ENCODE results near the gene KLRG1.

Gene KLRG1

DNA sequence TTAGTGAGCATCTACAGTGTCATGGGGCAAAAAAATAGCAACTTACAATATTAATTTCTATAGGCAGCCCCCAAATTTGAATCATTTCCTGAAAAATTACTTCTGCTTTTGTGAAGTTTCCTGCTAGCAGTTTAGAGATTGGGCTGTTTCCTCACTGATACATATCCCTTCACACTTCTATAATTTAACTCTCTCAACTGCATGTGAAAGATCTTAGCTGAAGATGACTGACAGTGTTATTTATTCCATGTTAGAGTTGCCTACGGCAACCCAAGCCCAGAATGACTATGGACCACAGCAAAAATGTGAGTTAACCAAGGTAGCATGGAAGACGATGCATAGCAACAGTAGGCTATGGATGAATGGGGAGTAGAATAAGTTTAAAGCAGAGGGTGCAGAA, at the start of gene KLRG1:
KLRG1 (plus strand) TSS at position 134 of the 400 bp plus-strand sequence; CDS start at position 224, 90 bp downstream.
- DNase-seq, result no peak

DNA sequence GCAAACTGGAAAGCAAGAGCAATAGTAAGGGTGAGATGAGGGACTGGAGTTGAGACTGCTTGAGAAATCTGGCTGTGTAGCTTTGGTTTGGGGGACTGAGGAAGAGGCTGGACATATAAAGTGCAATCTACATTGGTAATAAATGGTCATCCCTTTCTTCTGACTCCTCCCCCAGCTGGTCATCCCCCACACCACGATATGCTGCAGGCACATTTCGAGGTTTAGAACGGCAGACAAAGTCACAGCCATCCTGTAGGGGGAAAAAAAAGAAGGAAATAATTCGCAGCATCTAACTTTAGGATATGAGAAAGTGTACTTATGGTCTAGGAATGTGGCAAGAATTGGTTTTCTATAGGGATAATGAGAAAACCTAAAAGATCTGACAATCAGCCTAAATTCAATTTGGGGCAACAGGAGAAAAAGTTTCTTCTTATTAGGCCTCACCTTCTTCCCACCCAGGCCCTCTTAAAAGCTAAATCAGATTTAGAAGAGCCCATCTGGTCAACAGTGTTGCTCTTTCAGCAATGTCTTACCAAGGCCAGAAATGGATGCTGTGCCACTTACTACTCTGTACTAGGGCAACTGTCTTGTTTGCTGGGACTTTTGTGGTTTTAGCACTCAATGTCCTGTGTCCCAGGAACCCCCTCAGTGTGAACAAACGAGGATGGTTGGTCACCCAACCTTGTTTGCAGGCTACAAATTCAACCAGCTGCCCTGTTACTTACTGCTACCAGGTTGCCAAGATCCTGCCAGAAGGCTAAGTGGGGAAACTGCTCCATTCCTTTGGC, 47.5 kb upstream of the KLRG1 start:
- no peak for DNase-seq

DNA sequence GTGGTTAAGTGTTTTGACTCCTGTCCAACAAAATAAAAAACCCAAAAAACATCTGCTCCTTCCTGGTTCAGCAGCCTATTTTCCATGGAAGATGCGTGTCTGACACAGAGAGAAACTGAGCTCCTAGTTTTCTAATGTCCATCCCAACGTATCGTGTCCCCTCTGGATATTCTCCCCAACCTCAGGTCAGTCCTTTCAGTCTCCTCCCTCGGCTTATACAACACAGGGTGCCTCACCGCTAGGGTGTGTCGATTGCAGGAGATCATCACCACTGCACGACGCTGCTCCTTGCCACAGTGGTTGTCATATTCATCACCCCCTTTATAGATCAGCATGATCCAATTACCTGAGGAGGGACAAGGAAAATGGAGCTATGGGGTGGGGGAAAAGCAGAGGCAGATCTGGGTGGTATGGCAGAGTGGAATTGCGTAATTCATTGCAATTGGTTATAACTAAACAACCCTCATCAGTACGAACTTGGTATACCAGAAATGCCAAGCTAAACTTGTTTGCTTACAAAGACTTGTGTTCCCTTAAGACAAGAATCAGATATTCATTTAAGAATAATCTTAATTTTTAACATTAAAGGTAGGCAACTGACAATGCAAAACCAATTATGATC, 45.7 kb upstream of the KLRG1 start:
- no peak for DNase-seq

DNA sequence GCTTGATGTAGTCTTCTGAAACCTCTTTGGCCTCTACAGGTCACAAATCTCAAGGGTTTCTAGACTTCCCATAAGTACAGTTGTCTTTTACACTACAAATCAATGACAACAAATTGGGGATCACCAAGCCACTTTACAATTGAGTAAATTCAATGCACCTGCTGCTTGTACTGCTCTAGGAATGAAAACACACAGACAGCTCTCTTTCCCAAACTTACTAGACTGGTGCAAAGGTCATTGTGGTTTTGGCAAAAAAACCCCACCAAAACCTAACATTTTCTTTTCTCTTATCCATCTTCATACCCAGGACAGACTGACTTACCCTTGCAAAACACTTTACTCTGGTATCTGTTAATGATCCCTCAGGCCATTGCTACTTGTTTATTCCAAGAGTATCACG, 42.6 kb upstream of the KLRG1 start:
- no peak for DNase-seq

- no peak for DNase-seq
These were observed 41.6 kb upstream of the KLRG1 start for GRCh38 chr12:8947737-8948136.

- DNase-seq, result no peak
These were observed 40.5 kb upstream of the KLRG1 start for GRCh38 chr12:8948701-8949341.

GRCh38 chr12:8949342-8950220, 39.8 kb upstream of the KLRG1 start, which contains the start of gene M6PR:
Gene M6PR, minus strand, starts transcription at chr12:8949645. Its CDS starts 3,241 bp downstream, at chr12:8946404.
- DNase-seq, result peak; percentile 100

- no peak for DNase-seq
These were observed 39.2 kb upstream of the KLRG1 start for GRCh38 chr12:8950221-8950527.

DNA sequence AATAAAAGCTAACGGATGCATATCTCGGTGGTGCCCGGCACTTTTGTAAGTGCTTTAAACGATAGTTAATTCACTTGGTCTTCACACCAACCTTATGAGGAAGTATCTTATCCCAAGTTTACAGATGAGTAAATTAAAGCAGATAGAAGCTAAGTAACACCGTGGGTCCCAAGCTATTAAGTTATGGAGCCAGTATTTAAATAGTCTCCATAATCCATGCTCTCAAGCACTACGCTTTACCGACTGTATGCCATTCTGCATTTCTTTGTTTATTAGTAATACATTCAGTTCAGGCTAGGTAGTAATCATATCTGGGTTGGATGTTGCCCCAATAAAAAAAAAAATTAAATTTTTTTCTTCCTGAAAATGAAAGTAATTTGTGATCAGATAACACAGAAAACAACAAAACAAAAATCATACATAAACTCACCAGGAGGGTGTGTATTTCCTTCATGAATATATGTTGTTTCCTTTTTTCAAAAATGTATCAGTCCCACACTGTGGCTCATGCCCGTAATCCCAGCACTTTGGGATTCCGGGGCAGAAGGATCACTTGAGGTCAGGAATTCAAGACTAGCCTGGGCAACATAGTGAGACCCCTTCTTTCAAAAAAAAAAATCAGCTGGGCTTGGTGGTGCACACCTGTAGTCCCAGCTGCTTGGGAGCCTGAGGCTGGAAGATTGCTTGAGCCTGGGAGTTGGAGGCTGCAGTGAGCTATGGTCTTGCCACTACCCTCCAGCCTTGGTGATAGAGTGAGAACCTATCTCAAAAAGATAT, 38.5 kb upstream of the KLRG1 start:
- no peak for DNase-seq

DNA sequence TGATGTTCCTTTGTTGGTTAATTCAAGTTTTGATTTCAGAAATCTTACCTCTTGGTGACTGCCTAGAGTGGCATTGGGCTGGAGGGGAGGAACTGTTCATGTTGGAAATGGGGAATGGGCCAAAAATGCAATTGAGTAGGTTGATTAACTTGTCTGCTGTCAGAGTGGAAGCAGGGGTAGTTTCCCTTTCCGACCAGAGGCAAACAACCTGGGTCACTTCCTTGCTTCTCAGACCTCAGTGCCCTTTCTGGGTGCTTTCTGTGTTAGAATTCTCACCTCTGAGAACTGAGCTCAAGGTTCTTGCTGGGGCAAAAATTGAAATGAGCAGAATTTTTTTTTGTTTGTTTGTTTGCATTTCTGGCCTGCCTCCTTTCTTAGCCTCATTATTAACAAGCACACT, 37.6 kb upstream of the KLRG1 start:
- no peak for DNase-seq

DNA sequence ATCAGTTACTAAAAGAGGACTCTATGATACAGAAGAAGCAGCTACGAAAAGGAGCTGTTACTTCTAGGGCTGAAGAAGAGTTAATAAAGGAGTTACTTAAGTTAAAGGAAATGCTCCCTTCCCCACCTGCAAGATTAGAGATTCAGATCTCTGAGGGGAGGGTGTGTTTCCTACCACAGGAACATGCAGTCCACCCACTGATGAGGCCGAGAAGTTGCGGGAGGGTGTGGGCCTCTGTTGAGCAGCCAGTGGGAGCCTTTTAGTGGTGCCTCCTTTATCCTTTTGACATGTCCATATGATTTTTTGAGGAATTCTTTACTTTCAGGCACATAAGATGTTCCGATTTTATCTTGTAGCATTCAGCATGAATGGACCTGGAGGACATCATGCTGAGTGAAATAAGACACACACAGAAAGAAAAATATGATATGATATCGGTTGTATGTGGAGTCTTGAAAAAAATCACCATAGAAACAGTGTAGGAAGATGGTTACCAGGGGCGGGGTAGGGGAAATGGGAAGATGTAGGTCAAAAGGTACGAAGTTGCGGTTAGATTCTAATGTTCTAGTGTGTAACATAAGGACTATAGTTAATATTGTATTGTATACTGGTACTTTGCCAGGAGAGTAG, 35.5 kb upstream of the KLRG1 start:
- no peak for DNase-seq

- no peak for DNase-seq
These were observed 33.3 kb upstream of the KLRG1 start for GRCh38 chr12:8956073-8956472.

DNA sequence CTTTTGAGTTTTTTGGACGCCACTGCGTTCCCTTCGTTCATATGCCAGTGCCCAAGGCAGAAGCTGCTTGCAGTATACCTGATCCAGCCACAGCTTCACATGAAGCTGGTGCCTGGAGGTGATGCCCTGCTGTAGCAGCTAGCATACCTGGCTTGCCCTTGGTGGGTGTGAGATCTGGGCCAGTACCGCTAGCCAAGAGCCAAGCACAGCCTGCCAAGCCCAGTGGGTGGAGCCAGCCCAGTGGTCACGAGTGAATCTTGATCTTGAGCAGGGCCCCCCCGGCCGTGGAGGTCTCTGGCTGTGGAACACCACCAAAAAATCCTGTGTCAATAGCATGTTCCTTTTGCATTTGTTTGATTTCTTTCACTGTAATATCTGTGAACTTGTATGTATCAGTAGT, 32.6 kb upstream of the KLRG1 start:
- DNase-seq, result no peak

- no peak for DNase-seq
These were observed 31.8 kb upstream of the KLRG1 start for GRCh38 chr12:8957561-8957960.

DNA sequence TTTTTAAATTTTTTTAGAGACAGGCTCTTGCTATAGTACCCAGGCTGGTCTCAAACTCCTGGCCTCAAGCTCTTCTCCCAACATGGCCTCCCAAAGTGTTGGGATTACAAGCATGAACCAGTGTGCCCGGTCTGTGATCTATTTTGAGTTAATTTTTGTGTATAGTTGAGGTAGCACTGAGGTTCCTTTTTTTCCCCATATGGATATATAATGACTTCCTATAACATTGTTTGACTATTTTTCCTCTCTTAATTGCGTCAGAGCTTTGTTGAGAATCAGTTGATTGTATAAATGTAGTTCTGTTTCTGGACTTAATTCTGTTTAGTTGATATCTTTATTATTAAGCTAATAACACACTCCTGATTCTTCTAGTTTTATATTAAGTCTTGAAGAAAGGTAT, 31.3 kb upstream of the KLRG1 start:
- no peak for DNase-seq

DNA sequence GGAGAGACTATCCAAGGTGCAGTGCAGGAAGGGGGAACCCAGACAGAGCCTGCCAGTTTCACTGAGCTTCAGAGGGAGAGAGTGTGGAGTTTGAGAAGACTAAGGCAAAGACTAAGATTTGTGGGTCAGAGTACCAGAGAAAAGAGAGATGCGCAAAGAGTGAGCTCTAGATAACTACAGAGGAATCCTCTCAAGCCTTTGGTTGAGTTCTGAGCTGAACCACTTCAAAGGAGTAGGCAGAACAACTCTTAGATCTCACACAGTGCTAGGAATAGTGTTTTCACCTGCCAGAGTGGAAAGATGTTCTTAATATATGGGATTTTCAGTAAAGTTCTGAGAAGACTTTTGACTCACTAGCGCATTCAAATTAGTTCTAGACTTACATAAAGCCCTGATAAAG, 29.2 kb upstream of the KLRG1 start:
- DNase-seq, result no peak

DNA sequence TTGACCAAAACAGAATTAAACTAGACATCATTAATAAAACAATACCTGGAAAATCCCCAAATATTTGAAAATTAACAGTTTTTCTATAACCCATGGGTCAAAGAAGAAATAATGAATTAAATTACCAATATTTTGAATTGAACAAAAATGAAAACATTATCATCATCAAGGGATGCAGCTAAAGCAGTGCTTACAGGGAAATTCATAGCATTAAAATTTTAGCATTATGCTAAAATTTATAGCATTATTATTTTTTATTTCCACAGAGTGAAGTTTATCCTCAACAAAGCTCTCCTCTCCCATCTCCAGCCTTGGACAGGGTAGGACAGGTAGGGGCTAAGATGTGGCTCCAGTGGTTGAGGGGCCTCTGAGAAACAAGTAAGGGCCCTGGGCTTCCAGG, 20.6 kb upstream of the KLRG1 start:
- no peak for DNase-seq

DNA sequence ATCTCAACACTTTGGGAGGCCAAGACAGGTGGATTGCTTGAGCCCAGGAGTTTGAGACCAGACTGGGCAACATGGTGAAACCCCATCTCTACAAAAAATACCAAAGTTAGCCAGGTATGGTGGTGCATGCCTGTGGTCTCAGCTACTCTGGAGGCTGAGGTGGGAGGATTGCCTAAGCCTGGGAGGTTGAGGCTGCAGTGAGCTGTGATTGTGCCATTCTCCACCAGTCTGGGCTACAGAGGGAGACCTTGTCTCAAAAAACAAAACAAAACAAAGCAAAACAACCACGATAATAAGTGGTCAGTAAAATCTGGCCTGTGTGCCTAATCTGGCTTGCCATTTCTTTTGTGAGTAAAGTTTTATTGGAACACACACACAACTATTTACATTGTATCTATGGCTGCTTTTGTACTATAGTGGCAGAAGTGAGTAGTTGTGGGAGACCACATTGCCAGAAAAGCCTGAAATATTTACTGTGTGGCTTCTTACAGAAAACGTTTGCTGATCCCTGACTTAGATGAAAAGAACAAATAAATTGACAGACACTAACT, 19.4 kb upstream of the KLRG1 start:
- no peak for DNase-seq

DNA sequence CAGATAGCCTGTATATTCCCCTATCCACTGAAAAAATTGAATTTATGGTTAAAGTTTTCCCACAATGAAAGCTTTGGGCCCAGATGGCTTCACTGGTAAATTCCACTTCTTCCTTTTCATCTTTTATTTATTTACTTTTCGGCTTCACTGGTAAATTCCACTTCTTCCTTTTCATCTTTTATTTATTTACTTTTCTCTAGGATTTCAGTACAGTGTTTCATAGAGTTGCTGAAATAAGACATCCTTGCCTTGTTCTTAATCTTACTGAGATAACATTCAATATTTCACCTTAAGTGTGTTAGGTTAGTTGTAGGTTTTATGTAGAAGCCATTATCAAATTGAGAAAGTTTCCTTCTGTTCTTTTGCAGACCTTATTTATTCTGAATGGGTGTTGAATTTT, 18.9 kb upstream of the KLRG1 start:
- no peak for DNase-seq

GRCh38 chr12:8980137-8980536, 9.2 kb upstream of the KLRG1 start:
- DNase-seq, result no peak

DNA sequence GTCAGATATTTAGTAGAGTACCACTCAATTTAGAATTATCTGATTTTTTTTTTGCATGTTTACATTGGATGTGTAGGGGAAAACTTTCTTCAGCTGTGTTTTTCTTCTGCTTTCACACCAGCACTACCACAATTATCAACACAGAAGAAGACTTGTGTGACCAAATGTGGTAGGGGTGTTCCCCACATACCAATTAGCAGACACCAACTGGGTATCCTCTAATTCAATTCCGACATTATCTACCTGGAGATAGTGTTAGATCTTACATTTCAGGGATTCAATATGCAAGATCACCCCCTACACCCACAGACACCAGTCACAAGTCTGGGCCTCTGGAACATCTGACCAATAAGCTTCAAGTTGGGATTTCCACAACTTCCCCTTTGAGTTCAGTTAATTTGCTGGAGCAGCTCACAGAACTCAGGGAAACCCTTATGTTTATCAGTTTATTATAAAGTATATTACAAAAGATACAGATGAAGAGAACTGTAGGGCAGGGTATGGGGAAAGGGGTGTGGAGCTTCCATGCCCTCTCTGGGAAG, 4.1 kb upstream of the KLRG1 start:
- no peak for DNase-seq

All from NCI-H1105 (cell line).